ENCODE measurements around the gene FLYWCH2.

GRCh38 chr16:2833776-2834175, 49.2 kb upstream of the FLYWCH2 start:
- TF ChIP-seq CTCF (IDR thresholded peaks at IDR 0.05) = no peak
- TF ChIP-seq POLR2A (IDR thresholded peaks at IDR 0.05) = no peak
